Keratinocyte (primary cell): ENCODE measurements around the gene ERI3.

Source experiments
- EZH2 ChIP-seq: IDR thresholded peaks from one replicate; pipeline ENCODE4 v1.6.1; 2012; ENCODE audit warnings: inconsistent platforms, mild to moderate bottlenecking, low read length, moderate library complexity
- TF ChIP-seq, protein P1 (sequence below), 3 experiments: IDR thresholded peaks in 1 of 3; conservative IDR thresholded peaks in 1 of 3; optimal IDR thresholded peaks in 1 of 3; 2 replicates in 2 of 3; 3 replicates in 1 of 3; pipeline versions ENCODE3 to v1.5.1; 2011; ENCODE audit warnings: low read length in 3 of 3, mild to moderate bottlenecking in 3 of 3, moderate library complexity in 2 of 3, control low read depth in 1 of 3, inconsistent platforms in 1 of 3; ENCODE audit not compliant: insufficient read depth in 2 of 3; ENCODE audit errors: extremely low read depth in 1 of 3

GRCh38 chr1:44377925-44378784 is 23.1 kb upstream of the ERI3 start:
- TF ChIP-seq, protein P1, sequence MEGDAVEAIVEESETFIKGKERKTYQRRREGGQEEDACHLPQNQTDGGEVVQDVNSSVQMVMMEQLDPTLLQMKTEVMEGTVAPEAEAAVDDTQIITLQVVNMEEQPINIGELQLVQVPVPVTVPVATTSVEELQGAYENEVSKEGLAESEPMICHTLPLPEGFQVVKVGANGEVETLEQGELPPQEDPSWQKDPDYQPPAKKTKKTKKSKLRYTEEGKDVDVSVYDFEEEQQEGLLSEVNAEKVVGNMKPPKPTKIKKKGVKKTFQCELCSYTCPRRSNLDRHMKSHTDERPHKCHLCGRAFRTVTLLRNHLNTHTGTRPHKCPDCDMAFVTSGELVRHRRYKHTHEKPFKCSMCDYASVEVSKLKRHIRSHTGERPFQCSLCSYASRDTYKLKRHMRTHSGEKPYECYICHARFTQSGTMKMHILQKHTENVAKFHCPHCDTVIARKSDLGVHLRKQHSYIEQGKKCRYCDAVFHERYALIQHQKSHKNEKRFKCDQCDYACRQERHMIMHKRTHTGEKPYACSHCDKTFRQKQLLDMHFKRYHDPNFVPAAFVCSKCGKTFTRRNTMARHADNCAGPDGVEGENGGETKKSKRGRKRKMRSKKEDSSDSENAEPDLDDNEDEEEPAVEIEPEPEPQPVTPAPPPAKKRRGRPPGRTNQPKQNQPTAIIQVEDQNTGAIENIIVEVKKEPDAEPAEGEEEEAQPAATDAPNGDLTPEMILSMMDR (optimal IDR thresholded peaks at IDR 0.05 in 1 of 3, IDR thresholded peaks at IDR 0.05 in 1 of 3, conservative IDR thresholded peaks at IDR 0.05 in 1 of 3; ENCODE audit: extremely low read depth in 1 of 3, insufficient read depth in 2 of 3, low read length in 3 of 3): peak; percentile 70 to 75 (median 70)
- no peak for TF ChIP-seq EZH2
